Natural killer cell (primary cell): ENCODE results near the gene SNUPN. TPM values are rescaled to one million over a fixed set of nuclear protein-coding genes. Genes with fewer than 3 reads are reported as not detected.
A peak's percentile ranks its signal among the peaks of the same experiment; 100 is the strongest.

Experiments used
- ATAC-seq, 3 donors: fragments of 150-1000 bp in 2 of 3; fragments of 200-7000 bp in 1 of 3; cut with Tn5 transposase; 1 replicate in 1 of 3; 2 replicates in 2 of 3; pipeline ENCODE4 v1.10.0; 2021; ENCODE audit warnings: mild to moderate bottlenecking in 2 of 3, moderate library complexity in 2 of 3
- DNase-seq, 2 donors: peaks; one replicate each; pipeline versions ENCODE4 v3.0.0 to v3.0.0-alpha.2; 2013 to 2021; ENCODE audit warnings: mixed read lengths in 1 of 2
- H3K27ac ChIP-seq: one replicate; pipeline ENCODE4 v1.5.1; 2013; ENCODE audit warnings: mild to moderate bottlenecking, low read length
- H3K27me3 ChIP-seq: one replicate; pipeline ENCODE4 v1.6.1; 2013; ENCODE audit warnings: low read length; ENCODE audit not compliant: control insufficient read depth, insufficient read depth
- H3K36me3 ChIP-seq: one replicate; pipeline ENCODE4 v1.6.1; 2013; ENCODE audit warnings: low read length; ENCODE audit not compliant: control insufficient read depth, insufficient read depth
- H3K4me1 ChIP-seq: one replicate; pipeline ENCODE4 v1.6.1; 2013; ENCODE audit warnings: low read length; ENCODE audit not compliant: control insufficient read depth, insufficient read depth
- H3K4me3 ChIP-seq: one replicate; pipeline ENCODE4 v1.5.1; 2013; ENCODE audit warnings: low read length
- H3K9me3 ChIP-seq: one replicate; pipeline ENCODE4 v1.6.1; 2013; ENCODE audit warnings: low read length; ENCODE audit not compliant: control insufficient read depth, insufficient read depth
- H3K27ac Mint-ChIP-seq, 2 donors: one replicate each; pipeline ENCODE4 v1.8.0; 2022; ENCODE audit warnings: mild to moderate bottlenecking in 2 of 2, mixed read lengths in 2 of 2, moderate library complexity in 1 of 2
- H3K27me3 Mint-ChIP-seq, 2 donors: one replicate each; pipeline ENCODE4 v1.8.0; 2022; ENCODE audit warnings: low read depth in 2 of 2, mixed read lengths in 2 of 2
- H3K36me3 Mint-ChIP-seq: one replicate; pipeline ENCODE4 v1.8.0; 2022; ENCODE audit warnings: mixed read lengths
- H3K4me1 Mint-ChIP-seq, 2 donors: one replicate each; pipeline ENCODE4 v1.8.0; 2022; ENCODE audit warnings: mixed read lengths in 2 of 2
- H3K4me3 Mint-ChIP-seq: one replicate; pipeline ENCODE4 v1.8.0; 2022; ENCODE audit warnings: mild to moderate bottlenecking, moderate library complexity, mixed read lengths
- H3K9me3 Mint-ChIP-seq, 2 donors: one replicate each; pipeline ENCODE4 v1.8.0; 2022; ENCODE audit warnings: mixed read lengths in 2 of 2
- WGBS: methylation state at CpG from one replicate; pipeline ENCODE4 v1.1.7; 2013; ENCODE audit warnings: missing lambda C conversion rate; ENCODE audit not compliant: insufficient coverage; 5-methylcytosine and 5-hydroxymethylcytosine counted together
- intact Hi-C: fragments of 100-400 bp; cut with micrococcal nuclease; formaldehyde crosslinking; loops from one replicate; pipeline ENCODE4 v1.14.2; 2022
- total RNA-seq, 4 donors: library from RNA; stranded (reverse); fragments of 120-200 nt in 1 of 4; gene quantifications; one replicate each; pipeline versions ENCODE4 v1.2.3 to v1.2.4, GENCODE V29; 2013 to 2022
- TF ChIP-seq, protein P1 (sequence below): fragments of 200-600 bp; IDR thresholded peaks from one replicate; pipeline ENCODE4 v1.8.0; 2022; ENCODE audit warnings: antibody characterized with exemption

SNUPN gene
- total RNA-seq, 3 donors from 2014 or later (not counting 1 experiment from before 2014, with no cell fraction given) = 13.8 to 20.7 (median 14.8) TPM

DNA sequence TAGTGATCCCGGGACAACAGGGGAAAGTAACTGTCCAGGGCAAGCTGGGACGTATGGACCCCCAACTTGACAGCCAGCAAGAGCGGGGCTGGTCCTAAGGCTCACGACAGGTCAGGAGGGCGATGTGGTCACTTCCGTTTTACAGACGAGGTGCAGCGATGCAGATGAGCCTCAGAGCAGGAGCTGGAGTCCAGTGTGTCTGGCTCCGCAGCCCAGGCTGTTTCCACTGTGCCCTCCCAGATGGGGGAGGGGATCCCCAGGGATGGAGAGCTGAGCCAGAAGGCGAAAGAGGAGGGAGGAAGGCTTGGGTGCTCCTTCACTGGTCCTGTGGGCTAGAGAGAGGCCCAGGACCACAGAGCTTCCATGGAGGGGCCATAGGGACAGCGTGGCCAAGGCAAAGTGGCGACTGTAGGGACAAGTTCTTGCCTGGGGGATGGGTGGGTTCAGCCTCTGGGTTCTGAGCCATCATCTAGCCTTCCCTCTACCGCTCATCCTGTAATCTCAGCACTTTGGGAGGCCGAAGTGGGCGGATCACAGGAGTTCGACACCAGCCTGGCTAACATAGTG, 27.9 kb upstream of the SNUPN start:
- intact Hi-C loops = no loop called here
- Mint-ChIP-seq H3K9me3 (no peaks in the 10 kb centered on the region), H3K4me1 (peaks cover 17 to 26% of the 10 kb centered on the region in 2 donors), H3K4me3 (no peak overlapping the region), H3K36me3 (no peaks in the 10 kb centered on the region), H3K27ac (no peak overlapping the region), H3K27me3 (no peaks in the 10 kb centered on the region)
- H3K36me3 ChIP-seq = no peaks in the 10 kb centered on the region
- WGBS = 91% methylated on average over 16 of the region's 16 CpGs
- TF ChIP-seq, protein P1, sequence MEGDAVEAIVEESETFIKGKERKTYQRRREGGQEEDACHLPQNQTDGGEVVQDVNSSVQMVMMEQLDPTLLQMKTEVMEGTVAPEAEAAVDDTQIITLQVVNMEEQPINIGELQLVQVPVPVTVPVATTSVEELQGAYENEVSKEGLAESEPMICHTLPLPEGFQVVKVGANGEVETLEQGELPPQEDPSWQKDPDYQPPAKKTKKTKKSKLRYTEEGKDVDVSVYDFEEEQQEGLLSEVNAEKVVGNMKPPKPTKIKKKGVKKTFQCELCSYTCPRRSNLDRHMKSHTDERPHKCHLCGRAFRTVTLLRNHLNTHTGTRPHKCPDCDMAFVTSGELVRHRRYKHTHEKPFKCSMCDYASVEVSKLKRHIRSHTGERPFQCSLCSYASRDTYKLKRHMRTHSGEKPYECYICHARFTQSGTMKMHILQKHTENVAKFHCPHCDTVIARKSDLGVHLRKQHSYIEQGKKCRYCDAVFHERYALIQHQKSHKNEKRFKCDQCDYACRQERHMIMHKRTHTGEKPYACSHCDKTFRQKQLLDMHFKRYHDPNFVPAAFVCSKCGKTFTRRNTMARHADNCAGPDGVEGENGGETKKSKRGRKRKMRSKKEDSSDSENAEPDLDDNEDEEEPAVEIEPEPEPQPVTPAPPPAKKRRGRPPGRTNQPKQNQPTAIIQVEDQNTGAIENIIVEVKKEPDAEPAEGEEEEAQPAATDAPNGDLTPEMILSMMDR = no peak
- no peaks in the 10 kb centered on the region for H3K27me3 ChIP-seq
- no peak for ATAC-seq
- H3K4me1 ChIP-seq = peaks cover 15% of the 10 kb centered on the region
- H3K4me3 ChIP-seq = no peak overlapping the region
- DNase-seq = no peak
- no peaks in the 10 kb centered on the region for H3K9me3 ChIP-seq
- H3K27ac ChIP-seq = no peak overlapping the region

DNA sequence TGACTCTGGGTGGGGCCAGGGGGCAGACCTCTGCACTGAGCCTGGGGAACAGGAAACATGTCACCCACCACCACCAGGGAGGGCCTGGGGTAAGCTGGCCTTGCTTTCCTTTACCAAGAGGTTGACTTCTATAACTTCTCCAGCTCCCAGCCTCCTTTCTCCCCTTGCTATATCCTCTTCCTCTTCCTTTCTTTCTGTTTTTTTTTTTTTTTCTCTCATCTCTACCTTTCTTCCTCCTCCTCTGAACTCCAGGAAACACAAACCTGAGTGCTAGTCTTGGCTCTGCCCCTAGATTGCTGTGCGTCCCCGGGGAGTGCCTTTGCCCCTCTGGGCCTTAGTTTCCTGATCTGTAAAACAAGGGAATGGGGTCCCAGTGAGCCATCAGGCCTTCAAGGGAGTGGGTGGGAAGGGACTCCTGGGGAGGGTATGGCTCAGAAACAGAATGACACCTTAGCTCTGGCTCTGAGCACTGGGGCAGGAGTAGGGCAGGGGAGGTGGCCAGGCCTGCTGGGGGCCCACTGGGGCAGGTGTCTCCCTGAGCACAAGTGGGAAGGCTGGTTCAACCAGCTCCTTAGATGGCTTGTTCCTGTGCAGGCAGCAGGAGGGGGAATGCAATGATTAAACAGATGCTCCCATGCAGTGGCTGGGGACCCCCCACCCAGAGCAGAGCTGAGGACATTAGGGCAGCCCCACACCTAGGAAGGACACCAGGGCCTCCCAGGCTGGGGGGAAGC, 26.5 kb upstream of the SNUPN start:
- H3K27me3 ChIP-seq = no peaks in the 10 kb centered on the region
- peaks cover 24% of the 10 kb centered on the region for H3K4me1 ChIP-seq
- H3K4me1 Mint-ChIP-seq = peaks cover 18 to 31% of the 10 kb centered on the region in 2 donors
- 89% methylated on average over 2 of the region's 2 CpGs for WGBS
- peak overlapping the region; percentile 45 for H3K4me3 Mint-ChIP-seq
- ATAC-seq (no peak), DNase-seq (no peak)
- no peak overlapping the region for H3K27ac ChIP-seq
- no peak overlapping the region for H3K4me3 ChIP-seq
- H3K27me3 Mint-ChIP-seq = no peaks in the 10 kb centered on the region
- no peaks in the 10 kb centered on the region for H3K36me3 Mint-ChIP-seq
- no peaks in the 10 kb centered on the region for H3K9me3 Mint-ChIP-seq
- intact Hi-C loops = no loop called here
- no peaks in the 10 kb centered on the region for H3K36me3 ChIP-seq
- H3K27ac Mint-ChIP-seq = peak overlapping the region in 1 of 2 donors; percentile 13
- no peaks in the 10 kb centered on the region for H3K9me3 ChIP-seq
- TF ChIP-seq, protein P1 = no peak

DNA sequence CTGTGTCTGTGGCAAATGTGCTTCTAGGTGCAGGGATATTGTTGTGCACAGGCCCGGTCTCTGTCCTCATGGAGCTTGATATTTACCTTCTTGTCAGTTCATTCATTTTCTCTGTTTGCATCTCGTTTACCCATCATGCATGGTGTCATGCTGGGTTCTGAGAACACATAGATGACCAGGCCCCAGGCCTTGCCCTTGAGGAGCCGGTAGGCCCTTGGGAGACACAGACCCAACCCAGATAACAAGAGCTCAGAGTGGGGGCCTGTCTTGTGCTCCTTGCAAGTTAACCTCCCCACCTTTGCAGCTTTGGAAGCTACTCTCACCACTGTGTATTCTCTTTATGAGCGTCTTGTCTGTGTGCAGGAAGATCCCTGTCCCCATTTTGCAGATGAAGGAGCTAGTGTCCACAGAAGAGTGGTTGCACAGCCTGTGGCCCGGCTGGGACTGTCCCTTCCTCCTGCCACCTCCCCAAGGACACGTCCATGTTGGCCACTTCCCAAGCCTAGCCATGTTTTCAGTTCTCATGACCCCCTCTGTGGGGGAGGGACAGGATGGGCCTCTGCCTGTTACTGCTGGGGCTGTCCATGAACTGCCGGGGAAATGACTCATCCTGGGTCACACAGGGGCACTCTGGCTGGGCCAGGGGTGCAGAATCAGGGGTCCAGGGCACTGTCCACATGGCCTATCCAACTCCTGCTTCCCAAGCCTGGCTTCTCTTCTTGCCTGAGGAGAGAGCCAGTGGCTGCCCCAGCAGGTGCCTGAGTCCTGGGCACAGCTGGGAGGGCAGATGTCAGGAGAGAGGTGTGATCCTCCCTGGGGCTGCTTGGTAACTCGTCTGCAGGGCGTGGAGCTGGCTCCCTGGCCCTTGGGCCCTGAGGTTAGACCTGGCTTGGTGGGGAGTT, 25.6 kb upstream of the SNUPN start:
- H3K4me1 Mint-ChIP-seq = peaks cover 26 to 39% of the 10 kb centered on the region in 2 donors
- H3K4me3 ChIP-seq = no peak overlapping the region
- 81% methylated on average over 8 of the region's 9 CpGs for WGBS

More for the DNA sequence above, 25.6 kb upstream of the SNUPN start:
- Mint-ChIP-seq H3K9me3 (no peaks in the 10 kb centered on the region), H3K27ac (peak overlapping the region; percentile 13 to 46), H3K27me3 (no peaks in the 10 kb centered on the region), H3K36me3 (no peaks in the 10 kb centered on the region), H3K4me3 (peak overlapping the region; percentile 49)
- Histone ChIP-seq H3K9me3 (no peaks in the 10 kb centered on the region), H3K27ac (no peak overlapping the region), H3K36me3 (no peaks in the 10 kb centered on the region), H3K4me1 (peaks cover 29% of the 10 kb centered on the region), H3K27me3 (no peaks in the 10 kb centered on the region)
- ATAC-seq (no peak), DNase-seq (no peak)
- TF ChIP-seq, protein P1 = no peak
- intact Hi-C loops = no loop called here
